B cell (primary cell): ENCODE data around the gene ANKS6. TPM values are rescaled to one million over a fixed set of nuclear protein-coding genes. Genes with fewer than 3 reads are reported as not detected.

Source experiments
- ATAC-seq: fragments of 200-7000 bp; cut with Tn5 transposase; one replicate; pipeline ENCODE4 v1.10.0; 2021; ENCODE audit warnings: low read depth, mild to moderate bottlenecking, moderate number of reproducible peaks, moderate library complexity
- CTCF ChIA-PET: fragments of 350-600 bp; sonication (Branson Sonifier 250); formaldehyde crosslinking; loops from one replicate; lab custom pipeline; 2021; ENCODE audit warnings: antibody characterized with exemption, inconsistent platforms; lab: Charles Lee
- POLR2A ChIA-PET: fragments of 350-600 bp; sonication (Branson Sonifier 250); formaldehyde crosslinking; loops from one replicate; lab custom pipeline; 2021; ENCODE audit warnings: antibody characterized with exemption; lab: Charles Lee
- DNase-seq: peaks from one replicate; pipeline ENCODE4 v3.0.0; 2013
- H2AFZ ChIP-seq: 2 replicates; pipeline ENCODE4 v1.6.1; 2012; ENCODE audit warnings: mild to moderate bottlenecking, low read depth, low read length; ENCODE audit not compliant: insufficient read depth, poor library complexity, severe bottlenecking
- H3K27ac ChIP-seq, 2 donors: 1 replicate in 1 of 2; 2 replicates in 1 of 2; pipeline ENCODE4 v1.5.1; 2012 to 2013; ENCODE audit warnings: low read length in 2 of 2, mild to moderate bottlenecking in 2 of 2, moderate library complexity in 1 of 2
- H3K27me3 ChIP-seq, 4 experiments: fragments of 200-600 bp in 1 of 4; sonication (generic) in 1 of 4; replicated peaks in 1 of 4; 1 replicate in 2 of 4; 2 replicates in 2 of 4; pipeline versions ENCODE4 v1.6.1 to v1.7.0; 2013 to 2016; ENCODE audit warnings: low read length in 3 of 4, mild to moderate bottlenecking in 2 of 4, mixed read lengths in 1 of 4, moderate library complexity in 1 of 4; ENCODE audit not compliant: insufficient read depth in 4 of 4, control insufficient read depth in 3 of 4; ENCODE audit errors: control extremely low read depth in 1 of 4
- H3K36me3 ChIP-seq, 2 experiments: replicated peaks in 1 of 2; 1 replicate in 1 of 2; 2 replicates in 1 of 2; pipeline versions ENCODE4 v1.6.1 to v1.7.1; 2013; ENCODE audit warnings: low read length in 1 of 2; ENCODE audit not compliant: insufficient read depth in 2 of 2, control insufficient read depth in 1 of 2; ENCODE audit errors: control extremely low read depth in 1 of 2, extremely low read depth in 1 of 2
- H3K4me1 ChIP-seq, 2 donors: fragments of 200-600 bp in 1 of 2; sonication (generic) in 1 of 2; 1 replicate in 1 of 2; 2 replicates in 1 of 2; pipeline versions ENCODE4 v1.5.1 to v1.6.1; 2013 to 2017; ENCODE audit warnings: low read length in 2 of 2; ENCODE audit not compliant: control insufficient read depth in 2 of 2, insufficient read depth in 2 of 2
- H3K4me2 ChIP-seq: replicated peaks from 2 replicates; pipeline ENCODE3; 2012; ENCODE audit warnings: mild to moderate bottlenecking, low read depth, low read length; ENCODE audit not compliant: poor library complexity, severe bottlenecking
- H3K4me3 ChIP-seq, 5 experiments: fragments of 200-600 bp in 1 of 5; sonication (generic) in 1 of 5; 1 replicate in 3 of 5; 2 replicates in 2 of 5; pipeline versions ENCODE4 v1.5.1 to v1.7.0; 2011 to 2016; ENCODE audit warnings: low read length in 4 of 5, mild to moderate bottlenecking in 4 of 5, low read depth in 2 of 5, control low read depth in 1 of 5, moderate library complexity in 1 of 5; ENCODE audit not compliant: insufficient read depth in 1 of 5; ENCODE audit errors: control extremely low read depth in 1 of 5, extremely low read depth in 1 of 5
- H3K79me2 ChIP-seq: fragments of 200-600 bp; sonication (generic); one replicate; pipeline ENCODE4 v1.6.0; 2016; ENCODE audit warnings: low read length; ENCODE audit not compliant: control insufficient read depth, insufficient read depth
- H3K9ac ChIP-seq: fragments of 200-600 bp; sonication (generic); 2 replicates; pipeline ENCODE4 v1.6.1; 2017; ENCODE audit warnings: mild to moderate bottlenecking, low read length, moderate library complexity
- H3K9me3 ChIP-seq, 3 donors: one replicate each; pipeline versions ENCODE4 v1.6.1 to v1.7.1; 2013; ENCODE audit warnings: low read length in 2 of 3; ENCODE audit not compliant: control insufficient read depth in 2 of 3, insufficient read depth in 1 of 3; ENCODE audit errors: control extremely low read depth in 1 of 3
- H4K20me1 ChIP-seq: 2 replicates; pipeline ENCODE4 v1.6.0; 2012; ENCODE audit warnings: mild to moderate bottlenecking, low read length; ENCODE audit not compliant: insufficient read depth, control insufficient read depth, poor library complexity, severe bottlenecking
- H3K27ac Mint-ChIP-seq: one replicate; pipeline ENCODE4 v1.8.0; 2021; ENCODE audit warnings: mixed read lengths
- H3K27me3 Mint-ChIP-seq: one replicate; pipeline ENCODE4 v1.8.0; 2021; ENCODE audit warnings: mixed read lengths
- H3K4me1 Mint-ChIP-seq: one replicate; pipeline ENCODE4 v1.8.0; 2021; ENCODE audit warnings: mixed read lengths
- H3K4me3 Mint-ChIP-seq: one replicate; pipeline ENCODE4 v1.8.0; 2021; ENCODE audit warnings: mixed read lengths
- H3K9me3 Mint-ChIP-seq: one replicate; pipeline ENCODE4 v1.8.0; 2022; ENCODE audit warnings: mixed read lengths; ENCODE audit not compliant: insufficient read depth
- EZH2 ChIP-seq: IDR thresholded peaks from 2 replicates; pipeline ENCODE4 v1.6.1; 2012; ENCODE audit warnings: borderline replicate concordance, low read depth, mild to moderate bottlenecking, moderate library complexity, low read length; ENCODE audit not compliant: insufficient read depth, poor library complexity, severe bottlenecking
- WGBS: methylation state at CpG from one replicate; pipeline ENCODE4 v1.1.5; 2013; ENCODE audit warnings: missing lambda C conversion rate; ENCODE audit not compliant: insufficient coverage; 5-methylcytosine and 5-hydroxymethylcytosine counted together
- intact Hi-C: fragments of 100-400 bp; cut with micrococcal nuclease; formaldehyde crosslinking; loops from one replicate; pipeline ENCODE4 v1.10.0; 2022
- polyA plus RNA-seq: library from polyadenylated mRNA; depleted of rRNA; stranded (reverse); fragments of >200 nt; gene quantifications from 2 replicates; pipeline ENCODE4 v1.2.3, GENCODE V29; 2012
- total RNA-seq, 2 donors: library from RNA; stranded (reverse); fragments of 120-200 nt in 1 of 2; gene quantifications; 1 replicate in 1 of 2; 2 replicates in 1 of 2; pipeline versions ENCODE4 v1.2.3 to v1.2.4, GENCODE V29; 2013 to 2022
- TF ChIP-seq, protein P1 (sequence below): fragments of 200-600 bp; IDR thresholded peaks from one replicate; pipeline ENCODE4 v1.8.0; 2022; ENCODE audit warnings: antibody characterized with exemption, mild to moderate bottlenecking

ANKS6 gene
- total and polyA plus RNA-seq, 2 donors (not counting 1 experiment from before 2014, with no cell fraction given): 11.4 to 16.1 TPM

DNA sequence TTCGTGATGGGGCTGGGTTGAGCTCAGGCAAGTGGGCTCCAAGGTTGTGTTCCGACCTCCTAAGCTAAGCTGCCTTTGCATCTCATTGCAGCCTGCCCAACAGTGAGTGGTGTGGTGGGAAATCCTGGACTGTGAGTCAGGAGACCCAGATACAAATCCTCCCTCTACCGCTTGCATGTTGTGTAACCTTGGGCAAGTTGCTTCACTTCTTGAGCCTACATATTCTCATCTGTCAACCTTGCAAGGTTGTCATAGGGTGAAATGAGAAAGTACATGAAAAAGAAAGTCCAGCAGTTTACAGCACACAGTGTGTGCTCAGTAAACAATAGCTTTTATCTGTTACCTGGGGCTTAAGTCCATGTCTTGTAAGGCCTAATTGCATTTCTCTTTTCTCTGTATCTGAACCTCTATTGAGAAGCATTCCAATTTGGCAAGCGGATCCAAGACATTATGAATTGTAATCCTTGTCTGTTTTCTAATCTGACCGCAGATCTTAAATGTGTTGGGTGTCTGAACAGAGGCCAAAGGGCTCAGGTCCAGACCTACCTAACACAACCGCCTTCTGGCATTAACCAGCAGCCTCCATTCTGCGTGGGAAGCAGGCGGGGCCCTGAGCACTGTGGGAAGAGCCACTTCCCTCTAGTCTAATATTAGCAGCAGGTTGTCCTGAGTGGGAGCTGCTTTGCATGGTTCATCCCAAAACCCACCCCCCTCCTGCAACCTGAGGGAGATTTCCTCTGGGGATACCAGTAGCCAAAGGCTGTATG, 9.3 kb upstream of the ANKS6 start:
- Histone ChIP-seq H3K4me3 (no peak overlapping the region), H3K4me1 (peaks cover 11 to 18% of the 10 kb centered on the region in 2 donors), H3K79me2 (no peaks in the 10 kb centered on the region), H3K9me3 (no peaks in the 10 kb centered on the region), H3K27me3 (peaks cover 0 to 40% (median 7%) of the 10 kb centered on the region in 4 experiments), H2AFZ (no peak overlapping the region), H4K20me1 (no peaks in the 10 kb centered on the region), H3K36me3 (no peaks in the 10 kb centered on the region), H3K9ac (no peak overlapping the region), H3K27ac (no peak overlapping the region), H3K4me2 (no peak overlapping the region)
- DNase-seq (no peak), ATAC-seq (no peak)
- intact Hi-C loops: no loop called here
- Mint-ChIP-seq H3K27me3 (peaks cover 21% of the 10 kb centered on the region), H3K9me3 (no peaks in the 10 kb centered on the region), H3K4me1 (peaks cover 17% of the 10 kb centered on the region), H3K4me3 (no peak overlapping the region), H3K27ac (no peak overlapping the region)
- ChIA-PET CTCF (interaction anchor here (1.1 to 1.8 kb wide), 2 partner anchors 9 to 42 kb away, joined by 4 to 6 read pairs; no protein-coding TSS in a partner anchor), POLR2A (no interaction called here)
- TF ChIP-seq EZH2: no peak
- TF ChIP-seq, protein P1, sequence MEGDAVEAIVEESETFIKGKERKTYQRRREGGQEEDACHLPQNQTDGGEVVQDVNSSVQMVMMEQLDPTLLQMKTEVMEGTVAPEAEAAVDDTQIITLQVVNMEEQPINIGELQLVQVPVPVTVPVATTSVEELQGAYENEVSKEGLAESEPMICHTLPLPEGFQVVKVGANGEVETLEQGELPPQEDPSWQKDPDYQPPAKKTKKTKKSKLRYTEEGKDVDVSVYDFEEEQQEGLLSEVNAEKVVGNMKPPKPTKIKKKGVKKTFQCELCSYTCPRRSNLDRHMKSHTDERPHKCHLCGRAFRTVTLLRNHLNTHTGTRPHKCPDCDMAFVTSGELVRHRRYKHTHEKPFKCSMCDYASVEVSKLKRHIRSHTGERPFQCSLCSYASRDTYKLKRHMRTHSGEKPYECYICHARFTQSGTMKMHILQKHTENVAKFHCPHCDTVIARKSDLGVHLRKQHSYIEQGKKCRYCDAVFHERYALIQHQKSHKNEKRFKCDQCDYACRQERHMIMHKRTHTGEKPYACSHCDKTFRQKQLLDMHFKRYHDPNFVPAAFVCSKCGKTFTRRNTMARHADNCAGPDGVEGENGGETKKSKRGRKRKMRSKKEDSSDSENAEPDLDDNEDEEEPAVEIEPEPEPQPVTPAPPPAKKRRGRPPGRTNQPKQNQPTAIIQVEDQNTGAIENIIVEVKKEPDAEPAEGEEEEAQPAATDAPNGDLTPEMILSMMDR: no peak
- WGBS: 100% methylated on average over 2 of the region's 8 CpGs

DNA sequence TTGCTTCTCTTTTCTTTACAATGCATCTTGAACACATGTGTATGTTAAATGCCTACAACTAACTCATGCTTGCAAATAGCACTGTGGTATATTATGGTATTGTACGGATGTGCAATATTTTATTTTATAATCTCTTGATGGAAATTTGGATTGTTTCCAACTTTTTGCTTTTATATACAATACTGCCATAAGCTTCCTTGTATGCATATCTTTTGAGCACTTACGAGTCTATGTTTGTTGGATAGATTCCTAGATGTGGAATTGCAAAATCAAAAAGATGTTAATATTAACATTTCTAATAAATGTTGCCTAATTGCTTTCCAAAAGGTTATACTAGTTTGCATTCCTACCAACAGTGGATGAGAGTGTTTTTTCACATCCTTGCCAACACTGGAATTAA, 7.7 kb upstream of the ANKS6 start:
- no CpG with 5 or more reads among the region's 2 CpGs for WGBS
- ATAC-seq (no peak), DNase-seq (no peak)
- no peak overlapping the region for H3K4me3 ChIP-seq
- TF ChIP-seq EZH2: no peak
- TF ChIP-seq, protein P1: no peak
- H3K9ac ChIP-seq: no peak overlapping the region
- peaks cover 11 to 18% of the 10 kb centered on the region in 2 donors for H3K4me1 ChIP-seq
- H3K9me3 ChIP-seq: peaks cover 0 to 2% (median 0%) of the 10 kb centered on the region in 3 donors
- ChIA-PET POLR2A (no interaction called here), CTCF (interaction anchor here (1.4 to 1.5 kb wide), 2 partner anchors 12 to 28 kb away, joined by 3 read pairs; no protein-coding TSS in a partner anchor)
- H2AFZ ChIP-seq: no peak overlapping the region
- intact Hi-C loops: no loop called here
- H3K27me3 ChIP-seq: peaks cover 0 to 29% (median 5%) of the 10 kb centered on the region in 4 experiments
- H3K27ac ChIP-seq: no peak overlapping the region
- H3K27ac Mint-ChIP-seq: no peak overlapping the region
- H3K27me3 Mint-ChIP-seq: peaks cover 16% of the 10 kb centered on the region
- no peaks in the 10 kb centered on the region for H4K20me1 ChIP-seq
- H3K79me2 ChIP-seq: no peaks in the 10 kb centered on the region
- peaks cover 16% of the 10 kb centered on the region for H3K4me1 Mint-ChIP-seq
- no peaks in the 10 kb centered on the region for H3K9me3 Mint-ChIP-seq
- no peak overlapping the region for H3K4me3 Mint-ChIP-seq
- H3K4me2 ChIP-seq: no peak overlapping the region
- H3K36me3 ChIP-seq: no peaks in the 10 kb centered on the region
